Measurements from ENCODE around the gene FOXS1. TPM values are rescaled to one million over a fixed set of nuclear protein-coding genes. Genes with fewer than 3 reads are reported as not detected.

Gene FOXS1
- total and polyA plus RNA-seq, 10 of the 15 experiments (the other 5 are each of a cell fraction or from before 2014, with no cell fraction given): not detected

DNA sequence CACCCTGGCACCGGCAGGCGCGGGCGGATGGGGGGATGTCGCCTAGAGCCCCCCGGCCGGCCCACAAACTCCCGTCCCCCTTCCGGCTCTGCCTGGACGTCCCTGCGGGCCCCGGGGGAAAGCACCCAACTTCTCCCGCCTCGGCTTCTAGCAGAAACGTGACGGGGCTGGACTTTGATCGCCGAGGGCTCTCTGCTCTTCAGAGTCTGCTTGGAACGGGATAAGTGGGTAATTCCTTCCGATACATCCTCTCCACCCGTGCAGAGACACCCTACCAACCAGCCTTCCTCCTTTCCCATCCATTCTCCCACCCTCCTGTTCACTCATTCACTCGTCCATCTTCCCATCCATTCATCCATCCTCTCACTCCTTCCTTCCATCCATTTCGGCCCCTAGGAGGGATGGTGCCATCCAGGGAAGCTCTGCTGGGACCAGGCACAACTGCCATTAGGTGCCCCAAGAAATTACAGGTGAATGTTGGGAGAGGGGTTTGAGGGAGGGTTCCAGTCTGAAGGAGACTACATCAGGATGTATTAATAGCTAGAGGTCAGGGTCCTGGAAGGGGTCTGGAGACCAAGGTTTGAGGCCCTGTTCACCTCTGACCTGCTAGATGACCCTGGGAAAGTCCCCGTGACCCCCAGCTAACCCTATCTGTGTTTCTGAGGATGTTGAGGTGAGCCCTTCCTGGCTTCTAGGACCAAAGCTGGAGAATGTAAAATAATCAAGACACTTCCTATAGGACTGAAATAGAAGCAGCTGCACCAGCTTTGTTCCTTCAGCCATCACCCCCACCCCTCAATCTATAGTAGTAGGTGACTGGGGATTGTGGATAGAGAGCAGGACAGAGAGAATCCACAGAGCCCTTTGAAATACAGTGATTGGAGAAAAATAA is 25.6 kb upstream of the FOXS1 start (continued):
- TF ChIP-seq EZH2 (IDR thresholded peaks at IDR 0.05; ENCODE audit: borderline replicate concordance, control insufficient read depth, low read depth, low read length): 0 out of 2 replicates have a peak, but pooled peaks have one; percentile 60
- TF ChIP-seq, protein P1, sequence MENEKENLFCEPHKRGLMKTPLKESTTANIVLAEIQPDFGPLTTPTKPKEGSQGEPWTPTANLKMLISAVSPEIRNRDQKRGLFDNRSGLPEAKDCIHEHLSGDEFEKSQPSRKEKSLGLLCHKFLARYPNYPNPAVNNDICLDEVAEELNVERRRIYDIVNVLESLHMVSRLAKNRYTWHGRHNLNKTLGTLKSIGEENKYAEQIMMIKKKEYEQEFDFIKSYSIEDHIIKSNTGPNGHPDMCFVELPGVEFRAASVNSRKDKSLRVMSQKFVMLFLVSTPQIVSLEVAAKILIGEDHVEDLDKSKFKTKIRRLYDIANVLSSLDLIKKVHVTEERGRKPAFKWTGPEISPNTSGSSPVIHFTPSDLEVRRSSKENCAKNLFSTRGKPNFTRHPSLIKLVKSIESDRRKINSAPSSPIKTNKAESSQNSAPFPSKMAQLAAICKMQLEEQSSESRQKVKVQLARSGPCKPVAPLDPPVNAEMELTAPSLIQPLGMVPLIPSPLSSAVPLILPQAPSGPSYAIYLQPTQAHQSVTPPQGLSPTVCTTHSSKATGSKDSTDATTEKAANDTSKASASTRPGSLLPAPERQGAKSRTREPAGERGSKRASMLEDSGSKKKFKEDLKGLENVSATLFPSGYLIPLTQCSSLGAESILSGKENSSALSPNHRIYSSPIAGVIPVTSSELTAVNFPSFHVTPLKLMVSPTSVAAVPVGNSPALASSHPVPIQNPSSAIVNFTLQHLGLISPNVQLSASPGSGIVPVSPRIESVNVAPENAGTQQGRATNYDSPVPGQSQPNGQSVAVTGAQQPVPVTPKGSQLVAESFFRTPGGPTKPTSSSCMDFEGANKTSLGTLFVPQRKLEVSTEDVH (IDR thresholded peaks at IDR 0.05; ENCODE audit: low read depth, partially characterized antibody): peak; percentile 51
- no peak for TF ChIP-seq HDAC2 (IDR thresholded peaks at IDR 0.05)
- no peak for TF ChIP-seq BACH1 (IDR thresholded peaks at IDR 0.05; ENCODE audit: borderline replicate concordance)
- no peak for TF ChIP-seq KDM1A (IDR thresholded peaks at IDR 0.05; ENCODE audit: borderline replicate concordance)
- no peak for TF ChIP-seq SREBF2 (IDR thresholded peaks at IDR 0.05; ENCODE audit: low read length)
- TF ChIP-seq SUPT20H (IDR thresholded peaks at IDR 0.05; ENCODE audit: borderline replicate concordance, control insufficient read depth, low read depth, low read length): no peak
- no peak for TF ChIP-seq BRCA1 (IDR thresholded peaks at IDR 0.05; ENCODE audit: low read depth, low read length)
- TF ChIP-seq CREM (IDR thresholded peaks at IDR 0.05; ENCODE audit: low read depth): no peak
- TF ChIP-seq, protein P2, sequence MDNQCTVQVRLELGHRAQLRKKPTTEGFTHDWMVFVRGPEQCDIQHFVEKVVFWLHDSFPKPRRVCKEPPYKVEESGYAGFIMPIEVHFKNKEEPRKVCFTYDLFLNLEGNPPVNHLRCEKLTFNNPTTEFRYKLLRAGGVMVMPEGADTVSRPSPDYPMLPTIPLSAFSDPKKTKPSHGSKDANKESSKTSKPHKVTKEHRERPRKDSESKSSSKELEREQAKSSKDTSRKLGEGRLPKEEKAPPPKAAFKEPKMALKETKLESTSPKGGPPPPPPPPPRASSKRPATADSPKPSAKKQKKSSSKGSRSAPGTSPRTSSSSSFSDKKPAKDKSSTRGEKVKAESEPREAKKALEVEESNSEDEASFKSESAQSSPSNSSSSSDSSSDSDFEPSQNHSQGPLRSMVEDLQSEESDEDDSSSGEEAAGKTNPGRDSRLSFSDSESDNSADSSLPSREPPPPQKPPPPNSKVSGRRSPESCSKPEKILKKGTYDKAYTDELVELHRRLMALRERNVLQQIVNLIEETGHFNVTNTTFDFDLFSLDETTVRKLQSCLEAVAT (IDR thresholded peaks at IDR 0.05): 0 out of 2 replicates have a peak, but pooled peaks have one; percentile 31
- TF ChIP-seq HDGF (IDR thresholded peaks at IDR 0.05): peak; percentile 79
- TF ChIP-seq NFYA (IDR thresholded peaks at IDR 0.05; ENCODE audit: borderline replicate concordance, low read depth, low read length): no peak
- TF ChIP-seq IKZF2 (IDR thresholded peaks at IDR 0.05): peak; percentile 56 to 60; a peak in 3 of 4 replicates

Measured in GM12878 (cell line).